HG03066 (cell line): ENCODE data around the gene COL25A1.

Source experiments
- ATAC-seq: cut with Tn5 transposase; IDR thresholded peaks from one replicate; pipeline ENCODE4 v1.9.1; 2021; ENCODE audit warnings: low read depth; ENCODE audit not compliant: unreplicated experiment

The COL25A1 gene

GRCh38 chr4:108834166-108834834 lies 468.2 kb downstream of the COL25A1 start:
- no peak for ATAC-seq

DNA sequence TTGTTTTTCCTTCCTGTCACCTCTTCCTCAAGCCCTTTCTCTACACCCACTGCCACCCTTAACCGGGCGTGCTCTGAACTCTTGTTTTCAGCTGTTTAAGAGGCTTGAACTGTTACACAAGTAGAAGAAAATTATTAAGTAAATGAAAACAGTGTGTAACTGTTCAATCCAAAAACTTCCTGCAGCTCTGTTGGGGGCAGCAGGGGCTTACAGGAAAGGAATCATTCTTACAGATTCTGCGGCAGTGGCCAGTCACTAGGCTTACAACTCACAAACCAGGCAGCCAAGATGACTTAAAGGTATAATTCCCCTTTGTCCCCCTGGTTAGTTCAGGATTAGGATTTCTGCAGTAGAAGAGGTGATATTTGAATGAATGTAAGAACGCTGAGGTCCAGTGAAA lies 469.4 kb downstream of the COL25A1 start:
- no peak for ATAC-seq

- no peak for ATAC-seq
Measured at GRCh38 chr4:108831886-108832285, 470.6 kb downstream of the COL25A1 start.

GRCh38 chr4:108831291-108831690 lies 471.2 kb downstream of the COL25A1 start:
- no peak for ATAC-seq

GRCh38 chr4:108830509-108831244 lies 471.8 kb downstream of the COL25A1 start:
- ATAC-seq: no peak

DNA sequence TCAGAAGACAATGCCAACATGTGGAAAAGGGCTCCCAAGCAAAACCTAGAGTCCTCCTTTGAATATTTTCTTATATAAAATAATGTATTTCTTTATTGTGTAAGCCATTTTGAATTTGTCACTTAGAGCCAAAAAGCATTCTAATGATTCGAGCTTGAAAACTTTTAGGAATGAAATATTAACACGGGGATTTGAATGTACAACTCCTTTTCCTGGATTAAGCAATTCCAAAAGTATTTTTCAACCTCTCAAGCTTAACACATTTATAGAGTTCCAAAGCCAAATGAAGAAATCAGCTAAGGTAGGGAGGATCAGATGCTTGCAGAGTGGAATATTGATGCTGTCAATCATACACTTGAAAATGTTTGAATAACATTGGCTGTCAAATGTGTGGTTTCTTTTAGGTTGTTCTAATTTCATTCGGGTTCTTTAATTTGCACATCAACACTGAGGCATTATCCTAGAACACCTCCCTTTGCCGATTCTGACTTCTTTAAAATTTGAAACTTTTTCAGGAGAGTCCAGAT lies 472.4 kb downstream of the COL25A1 start:
- no peak for ATAC-seq

GRCh38 chr4:108828620-108829019 lies 473.8 kb downstream of the COL25A1 start:
- no peak for ATAC-seq

DNA sequence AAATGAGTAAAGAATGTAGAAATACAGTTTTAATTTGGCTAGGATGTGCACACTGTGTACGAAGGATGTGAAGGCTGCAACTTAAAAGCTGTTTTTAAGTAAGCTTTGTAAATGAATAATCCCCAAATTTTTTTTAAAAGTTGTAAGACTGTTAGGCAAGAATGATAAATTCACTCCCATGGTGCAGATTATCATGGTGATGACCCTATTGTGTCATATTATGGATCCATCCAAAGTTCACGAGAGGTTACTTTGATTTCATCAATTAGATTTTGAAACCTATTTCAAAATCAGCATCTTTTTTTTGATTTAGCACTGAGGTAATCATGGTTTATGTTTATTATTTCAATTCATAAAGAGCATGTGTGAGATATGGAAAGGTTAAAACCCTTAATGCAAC lies 476.7 kb downstream of the COL25A1 start:
- no peak for ATAC-seq

GRCh38 chr4:108821351-108821930 lies 481.0 kb downstream of the COL25A1 start:
- ATAC-seq: no peak

DNA sequence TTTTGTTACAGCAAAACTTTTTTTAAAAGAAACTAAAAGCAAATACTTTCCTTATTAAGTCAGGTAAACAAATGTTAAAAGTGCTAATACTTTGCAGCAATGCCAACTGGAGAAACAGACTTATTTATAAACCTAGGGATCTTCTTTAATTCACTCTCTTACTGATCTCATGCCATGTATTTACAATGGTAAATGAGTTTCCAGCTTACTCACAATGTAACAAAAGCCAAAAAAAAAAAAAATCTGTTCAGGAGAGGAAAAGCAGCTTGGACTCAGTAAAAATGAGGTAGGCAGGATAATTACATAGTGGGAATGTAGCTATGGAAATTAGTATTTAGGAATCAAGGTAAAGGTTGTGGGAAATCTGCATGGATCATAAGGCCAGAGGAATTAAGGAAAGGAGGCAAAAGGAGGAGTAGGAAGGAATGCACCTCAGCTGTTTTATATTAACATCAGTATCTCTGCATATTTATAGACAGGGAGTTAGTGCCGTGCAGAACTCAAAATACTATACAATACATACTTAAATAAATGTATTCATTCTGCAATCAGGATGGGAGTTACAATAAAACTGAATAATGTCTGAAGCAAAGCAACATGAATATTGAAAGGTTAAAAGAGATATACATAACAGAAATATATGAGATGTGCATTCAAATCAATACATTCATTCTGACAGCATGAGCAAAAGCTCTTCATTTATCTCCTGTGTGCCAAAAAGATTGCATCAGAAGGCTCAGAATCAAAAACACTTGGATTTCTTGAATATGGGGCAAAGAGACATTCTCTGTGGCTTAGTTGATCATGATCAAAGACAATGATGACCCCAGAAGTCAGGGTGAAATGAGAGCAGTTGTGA lies 481.7 kb downstream of the COL25A1 start:
- ATAC-seq: no peak

DNA sequence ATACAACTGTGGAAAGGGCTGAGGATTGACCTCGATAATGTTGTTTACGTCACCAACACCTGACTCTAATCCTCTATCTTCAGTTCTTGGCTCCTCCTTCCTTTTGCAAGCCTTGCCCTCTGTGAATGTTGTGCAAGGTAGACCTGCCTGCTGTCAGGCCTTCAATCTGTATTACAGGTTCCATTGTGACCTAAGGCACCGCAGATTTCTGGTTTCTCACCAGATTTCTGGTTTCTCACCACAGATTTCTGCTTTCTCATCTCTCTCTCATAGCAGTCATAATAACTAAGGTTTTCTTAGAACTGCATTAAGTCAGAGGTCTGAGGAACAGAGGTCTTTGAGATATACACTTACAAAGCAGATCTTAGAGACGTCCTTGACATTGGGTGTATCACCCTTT lies 488.1 kb downstream of the COL25A1 start:
- ATAC-seq: no peak

DNA sequence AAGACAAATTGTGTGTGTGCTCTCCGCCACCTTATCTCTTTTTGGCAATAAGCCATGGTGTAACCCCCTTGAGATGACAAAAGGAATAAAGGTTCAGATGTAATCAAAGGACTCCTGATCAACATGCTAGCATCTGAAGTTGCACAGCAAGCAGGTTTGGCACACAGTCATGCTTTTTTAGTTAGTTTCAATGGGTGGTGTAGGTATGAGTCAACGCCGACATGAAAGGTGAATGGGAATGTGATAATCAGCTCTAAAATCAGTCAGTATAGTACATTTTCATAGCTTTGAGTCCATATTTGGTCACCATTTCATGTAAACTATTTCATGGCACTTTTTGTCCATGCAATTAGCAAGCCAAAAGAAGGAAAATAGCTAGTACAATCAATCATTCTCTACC lies 489.2 kb downstream of the COL25A1 start:
- no peak for ATAC-seq

- ATAC-seq: no peak
Measured at GRCh38 chr4:108811486-108811885, 491.0 kb downstream of the COL25A1 start.

GRCh38 chr4:108810087-108810486 lies 492.4 kb downstream of the COL25A1 start:
- no peak for ATAC-seq

DNA sequence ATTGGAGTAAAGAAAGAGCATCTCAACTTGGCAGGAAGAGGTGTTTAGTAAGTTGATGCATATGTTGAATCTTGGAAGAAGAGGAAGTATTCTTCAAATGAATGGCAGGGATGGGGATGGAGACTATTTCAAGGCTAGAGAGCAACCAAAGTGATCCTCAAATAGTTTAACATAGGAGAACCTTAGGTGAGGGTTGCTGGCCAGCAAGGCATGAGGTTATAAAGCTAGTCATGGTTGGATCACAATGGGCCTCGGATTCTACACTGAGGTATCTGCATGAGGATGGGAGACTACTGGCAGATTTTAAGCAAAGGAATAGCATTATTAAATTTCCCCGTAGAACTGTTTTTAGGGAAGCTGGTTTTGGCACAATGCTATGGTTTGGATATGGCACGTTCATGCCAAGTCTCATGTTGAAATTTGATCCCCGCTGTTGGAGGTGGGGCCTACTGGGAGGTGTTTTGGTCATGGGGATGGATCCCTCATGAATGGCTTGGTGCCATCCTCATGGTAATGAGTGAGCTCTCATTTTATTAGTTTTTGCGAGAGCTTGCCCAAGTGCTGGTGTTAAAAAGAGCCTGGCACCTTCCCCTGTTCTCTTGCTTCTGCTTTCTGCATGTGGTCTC lies 497.7 kb downstream of the COL25A1 start:
- ATAC-seq: no peak

GRCh38 chr4:108799306-108799705 lies 503.2 kb downstream of the COL25A1 start:
- ATAC-seq: no peak

- ATAC-seq: no peak
Measured at GRCh38 chr4:108796173-108796572, 506.3 kb downstream of the COL25A1 start.

- no peak for ATAC-seq
Measured at GRCh38 chr4:108795733-108796132, 506.7 kb downstream of the COL25A1 start.

DNA sequence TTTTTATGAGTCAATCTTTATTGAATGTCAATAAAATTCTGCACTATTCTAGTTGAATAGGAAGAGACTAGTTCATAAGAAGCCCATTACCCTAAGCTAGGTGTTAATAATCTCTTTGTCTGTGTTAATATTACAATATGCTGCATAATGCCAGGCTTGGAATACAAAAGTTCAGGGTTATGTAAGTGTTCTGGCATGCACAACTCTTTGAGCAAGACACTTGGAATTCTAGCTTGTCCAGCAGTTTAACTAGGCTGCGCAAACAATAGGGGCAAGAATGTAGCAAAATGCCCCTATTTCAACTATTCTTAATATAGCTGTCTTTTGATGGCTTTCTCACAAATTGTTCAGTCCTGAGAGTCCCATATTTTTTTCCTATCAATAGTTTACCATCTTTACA lies 508.3 kb downstream of the COL25A1 start:
- ATAC-seq: no peak

GRCh38 chr4:108793415-108793814 lies 509.0 kb downstream of the COL25A1 start:
- ATAC-seq: no peak
